ENCODE measurements around the gene TRIP10. TPM values are rescaled to one million over a fixed set of nuclear protein-coding genes. Genes with fewer than 3 reads are reported as not detected.

Gene TRIP10
- total RNA-seq, 1 donor from 2014 or later: 48.2 TPM

DNA sequence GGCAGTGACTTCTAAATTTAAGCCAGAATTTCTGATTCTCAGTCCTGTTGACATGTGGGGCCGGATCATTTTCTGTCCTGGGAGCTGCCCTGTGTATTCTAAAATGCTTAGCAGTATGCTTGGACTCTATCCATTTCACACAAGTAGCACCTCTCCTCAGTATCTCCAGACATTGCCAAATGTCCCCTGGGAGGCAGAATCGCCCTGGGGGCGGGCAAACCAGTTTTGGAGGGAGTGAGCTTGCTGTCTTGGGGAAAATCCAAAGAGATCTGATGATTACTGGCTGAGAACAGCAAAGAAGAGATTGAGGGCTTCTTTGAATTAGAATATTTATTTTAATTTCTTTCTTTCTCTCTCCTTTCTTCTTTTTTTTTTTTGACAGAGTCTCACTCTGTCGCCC lies 49.4 kb downstream of the TRIP10 start:
- no peak for DNase-seq (ENCODE audit: low spot score, unreplicated experiment)
- Mint-ChIP-seq H3K4me3 (ENCODE audit: low read depth) (no peak overlapping the region), H3K9me3 (ENCODE audit: low read depth) (peaks cover 12% of the 10 kb centered on the region), H3K36me3 (ENCODE audit: insufficient read depth) (no peaks in the 10 kb centered on the region), H3K27me3 (peaks cover 11% of the 10 kb centered on the region), H3K4me1 (ENCODE audit: low read depth) (no peaks in the 10 kb centered on the region), H3K27ac (no peak overlapping the region)
- TF ChIP-seq, protein P1, sequence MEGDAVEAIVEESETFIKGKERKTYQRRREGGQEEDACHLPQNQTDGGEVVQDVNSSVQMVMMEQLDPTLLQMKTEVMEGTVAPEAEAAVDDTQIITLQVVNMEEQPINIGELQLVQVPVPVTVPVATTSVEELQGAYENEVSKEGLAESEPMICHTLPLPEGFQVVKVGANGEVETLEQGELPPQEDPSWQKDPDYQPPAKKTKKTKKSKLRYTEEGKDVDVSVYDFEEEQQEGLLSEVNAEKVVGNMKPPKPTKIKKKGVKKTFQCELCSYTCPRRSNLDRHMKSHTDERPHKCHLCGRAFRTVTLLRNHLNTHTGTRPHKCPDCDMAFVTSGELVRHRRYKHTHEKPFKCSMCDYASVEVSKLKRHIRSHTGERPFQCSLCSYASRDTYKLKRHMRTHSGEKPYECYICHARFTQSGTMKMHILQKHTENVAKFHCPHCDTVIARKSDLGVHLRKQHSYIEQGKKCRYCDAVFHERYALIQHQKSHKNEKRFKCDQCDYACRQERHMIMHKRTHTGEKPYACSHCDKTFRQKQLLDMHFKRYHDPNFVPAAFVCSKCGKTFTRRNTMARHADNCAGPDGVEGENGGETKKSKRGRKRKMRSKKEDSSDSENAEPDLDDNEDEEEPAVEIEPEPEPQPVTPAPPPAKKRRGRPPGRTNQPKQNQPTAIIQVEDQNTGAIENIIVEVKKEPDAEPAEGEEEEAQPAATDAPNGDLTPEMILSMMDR (IDR thresholded peaks at IDR 0.05; ENCODE audit: unreplicated experiment): no peak

DNA sequence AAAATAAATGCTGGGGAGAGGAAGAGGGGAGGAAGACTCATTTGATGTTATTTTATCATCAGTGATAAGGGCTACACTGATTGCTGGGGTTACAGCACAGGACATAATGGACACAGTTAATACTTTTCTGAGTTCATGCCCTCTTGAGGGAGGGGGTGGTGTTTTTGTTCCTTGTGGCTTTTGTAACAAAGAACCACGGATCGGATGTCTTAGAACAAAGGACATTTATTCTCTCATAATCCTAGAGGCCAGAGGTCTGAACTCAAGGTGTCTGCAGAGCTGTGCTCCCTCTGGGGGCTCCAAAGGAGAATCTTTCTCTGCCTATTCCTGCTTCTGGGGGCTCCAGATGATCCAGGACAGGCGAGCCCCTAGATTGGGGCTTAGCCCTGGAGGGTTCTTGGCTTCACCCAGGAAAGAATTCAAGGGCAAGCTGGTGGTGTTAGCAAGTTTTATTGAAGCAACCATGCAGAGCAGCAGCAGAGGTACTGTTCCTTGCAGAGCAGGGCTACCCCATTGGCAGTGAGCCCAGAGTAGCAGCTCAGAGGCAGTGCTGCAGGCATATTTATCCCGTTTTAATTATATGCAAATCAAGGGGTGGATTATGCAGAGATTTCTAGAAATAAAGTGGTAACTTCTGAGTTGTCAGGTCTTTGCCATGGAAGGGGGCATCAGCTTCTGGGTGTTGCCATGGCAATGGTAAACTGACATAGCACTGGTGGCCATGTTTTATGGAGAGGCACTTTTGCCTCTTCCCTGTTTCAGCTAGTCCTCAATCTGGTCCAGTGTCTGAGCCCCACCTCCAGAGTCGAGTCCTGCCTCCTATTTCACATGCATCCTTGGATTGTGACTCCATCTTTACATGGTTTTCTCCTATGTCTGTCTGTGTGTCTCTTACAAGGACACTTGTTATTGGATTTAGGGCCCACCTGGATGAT lies 51.0 kb downstream of the TRIP10 start:
- Mint-ChIP-seq H3K27ac (no peak overlapping the region), H3K27me3 (peaks cover 4% of the 10 kb centered on the region), H3K9me3 (ENCODE audit: low read depth) (peaks cover 20% of the 10 kb centered on the region), H3K36me3 (ENCODE audit: insufficient read depth) (no peaks in the 10 kb centered on the region), H3K4me1 (ENCODE audit: low read depth) (no peaks in the 10 kb centered on the region), H3K4me3 (ENCODE audit: low read depth) (no peak overlapping the region)
- DNase-seq (ENCODE audit: low spot score, unreplicated experiment): no peak
- TF ChIP-seq, protein P1 (IDR thresholded peaks at IDR 0.05; ENCODE audit: unreplicated experiment): no peak

DNA sequence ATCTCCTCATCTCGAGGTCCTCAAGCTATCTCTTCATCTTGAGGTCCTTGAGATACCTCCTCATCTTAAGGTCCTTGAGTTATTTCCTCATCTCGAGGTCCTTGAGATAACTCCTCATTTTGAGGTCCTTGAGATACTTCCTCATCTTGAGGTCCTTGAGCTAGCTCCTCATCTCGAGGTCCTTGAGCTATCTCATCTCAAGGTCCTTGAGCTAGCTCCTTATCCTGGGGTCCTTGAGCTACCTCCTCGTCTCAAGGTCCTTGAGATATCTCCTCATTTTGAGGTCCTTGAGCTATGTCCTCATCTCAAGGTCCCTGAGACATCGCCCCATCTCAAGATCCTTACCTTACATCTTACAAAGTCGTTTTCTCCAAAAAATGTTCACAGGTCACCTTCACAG lies 51.8 kb downstream of the TRIP10 start:
- Mint-ChIP-seq H3K4me1 (ENCODE audit: low read depth) (no peaks in the 10 kb centered on the region), H3K27me3 (peaks cover 4% of the 10 kb centered on the region), H3K36me3 (ENCODE audit: insufficient read depth) (no peaks in the 10 kb centered on the region), H3K4me3 (ENCODE audit: low read depth) (no peak overlapping the region), H3K9me3 (ENCODE audit: low read depth) (peaks cover 20% of the 10 kb centered on the region), H3K27ac (no peak overlapping the region)
- TF ChIP-seq, protein P1 (IDR thresholded peaks at IDR 0.05; ENCODE audit: unreplicated experiment): no peak
- DNase-seq (ENCODE audit: low spot score, unreplicated experiment): no peak

DNA sequence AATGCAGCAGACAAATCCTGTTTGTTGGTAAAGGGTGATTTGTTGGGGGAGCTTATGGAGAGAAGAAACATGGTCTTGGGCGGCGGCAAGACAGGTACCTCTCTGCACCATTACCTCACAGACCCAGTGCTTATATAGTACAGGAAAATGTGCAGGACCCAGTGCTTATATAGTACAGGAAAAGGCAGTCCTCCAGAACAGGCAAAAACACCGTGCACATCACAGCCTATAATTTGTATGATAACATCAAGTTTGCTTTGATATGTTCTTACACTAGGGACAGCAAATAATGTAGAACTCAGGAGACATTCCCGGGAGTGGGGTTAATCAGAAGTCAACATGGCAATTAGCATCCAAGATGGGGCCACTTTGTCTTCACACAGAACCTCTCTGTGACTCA lies 53.9 kb downstream of the TRIP10 start:
- H3K27ac Mint-ChIP-seq: no peak overlapping the region
- peaks cover 24% of the 10 kb centered on the region for H3K9me3 Mint-ChIP-seq (ENCODE audit: low read depth)
- H3K4me3 Mint-ChIP-seq (ENCODE audit: low read depth): no peak overlapping the region
- TF ChIP-seq, protein P1 (IDR thresholded peaks at IDR 0.05; ENCODE audit: unreplicated experiment): no peak
- no peaks in the 10 kb centered on the region for H3K4me1 Mint-ChIP-seq (ENCODE audit: low read depth)
- no peaks in the 10 kb centered on the region for H3K36me3 Mint-ChIP-seq (ENCODE audit: insufficient read depth)
- DNase-seq (ENCODE audit: low spot score, unreplicated experiment): no peak
- H3K27me3 Mint-ChIP-seq: peaks cover 4% of the 10 kb centered on the region

DNA sequence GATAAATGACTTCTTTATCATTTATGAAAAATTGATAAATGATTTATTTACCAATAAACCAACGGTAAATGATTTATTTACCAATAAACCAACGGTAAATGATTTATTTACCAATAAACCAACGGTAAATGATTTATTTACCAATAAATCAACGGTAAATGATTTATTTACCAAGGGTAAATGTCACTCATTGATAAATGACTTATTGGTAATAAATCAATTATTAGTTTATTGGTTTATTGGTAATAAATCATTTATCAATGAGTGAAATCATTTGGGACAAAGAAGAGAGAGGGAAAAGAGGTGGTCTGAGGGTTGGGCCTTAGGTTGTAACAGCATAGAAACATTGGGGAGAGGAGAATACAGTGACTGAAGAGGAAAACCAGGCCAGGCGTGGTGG lies 54.5 kb downstream of the TRIP10 start:
- no peaks in the 10 kb centered on the region for H3K4me1 Mint-ChIP-seq (ENCODE audit: low read depth)
- no peak overlapping the region for H3K4me3 Mint-ChIP-seq (ENCODE audit: low read depth)
- TF ChIP-seq, protein P1 (IDR thresholded peaks at IDR 0.05; ENCODE audit: unreplicated experiment): no peak
- H3K27ac Mint-ChIP-seq: no peak overlapping the region
- DNase-seq (ENCODE audit: low spot score, unreplicated experiment): no peak
- H3K36me3 Mint-ChIP-seq (ENCODE audit: insufficient read depth): no peaks in the 10 kb centered on the region
- peaks cover 24% of the 10 kb centered on the region for H3K9me3 Mint-ChIP-seq (ENCODE audit: low read depth)
- H3K27me3 Mint-ChIP-seq: peaks cover 4% of the 10 kb centered on the region
